GM23338 (cell line): ENCODE results near the gene TMTC2. TPM values are rescaled to one million over a fixed set of nuclear protein-coding genes. Genes with fewer than 3 reads are reported as not detected.

Experiments used
- ATAC-seq: fragments of 200-7000 bp; cut with Tn5 transposase; 3 replicates; pipeline ENCODE4 v1.9.1; 2020
- DNase-seq: peaks from one replicate; pipeline ENCODE4 v3.0.0-alpha.2; 2015; ENCODE audit warnings: low spot score
- H2AFZ ChIP-seq: fragments of 200-600 bp; sonication (generic); 2 replicates; pipeline ENCODE4 v1.8.0; 2016; ENCODE audit warnings: antibody characterized with exemption, mild to moderate bottlenecking, moderate library complexity
- H3F3A ChIP-seq: fragments of 200-600 bp; sonication (generic); replicated peaks from 2 replicates; pipeline ENCODE4 v1.8.0; 2017; ENCODE audit warnings: antibody characterized with exemption, mixed run types, low read depth
- H3K27ac ChIP-seq: fragments of 200-600 bp; sonication (generic); 2 replicates; pipeline ENCODE4 v1.6.1; 2016; ENCODE audit warnings: low read depth
- H3K27me3 ChIP-seq: fragments of 200-600 bp; sonication (generic); 2 replicates; pipeline ENCODE4 v1.8.0; 2016; ENCODE audit warnings: mild to moderate bottlenecking, mixed run types, moderate library complexity; ENCODE audit not compliant: insufficient read depth
- H3K36me3 ChIP-seq: fragments of 200-600 bp; sonication (generic); 2 replicates; pipeline ENCODE4 v1.8.0; 2016; ENCODE audit warnings: mild to moderate bottlenecking; ENCODE audit not compliant: insufficient read depth
- H3K4me1 ChIP-seq: fragments of 200-600 bp; sonication (generic); 2 replicates; pipeline ENCODE4 v1.8.0; 2016; ENCODE audit warnings: mild to moderate bottlenecking, moderate library complexity; ENCODE audit not compliant: insufficient read depth
- H3K4me2 ChIP-seq: fragments of 200-600 bp; sonication (generic); 2 replicates; pipeline ENCODE4 v1.7.1; 2017; ENCODE audit warnings: mixed run types
- H3K4me3 ChIP-seq: fragments of 200-600 bp; sonication (generic); 2 replicates; pipeline ENCODE4 v1.6.1; 2016; ENCODE audit warnings: mixed run types
- H3K79me2 ChIP-seq: fragments of 200-600 bp; sonication (generic); replicated peaks from 2 replicates; pipeline ENCODE4 v1.8.0; 2017; ENCODE audit warnings: mild to moderate bottlenecking; ENCODE audit not compliant: insufficient read depth
- H3K9me2 ChIP-seq: fragments of 200-600 bp; sonication (generic); 2 replicates; pipeline ENCODE4 v1.8.0; 2017; ENCODE audit not compliant: insufficient read depth
- H4K20me1 ChIP-seq: fragments of 200-600 bp; sonication (generic); replicated peaks from 2 replicates; pipeline ENCODE4 v1.8.0; 2017; ENCODE audit warnings: mild to moderate bottlenecking; ENCODE audit not compliant: insufficient read depth
- H3K27ac Mint-ChIP-seq: 2 replicates; pipeline ENCODE4 v1.8.0; 2020; ENCODE audit warnings: inconsistent platforms, mild to moderate bottlenecking, moderate library complexity, mixed read lengths
- H3K27me3 Mint-ChIP-seq: 3 replicates; pipeline ENCODE4 v1.8.0; 2022; ENCODE audit warnings: low read depth, mild to moderate bottlenecking, moderate library complexity, mixed read lengths, inconsistent platforms; ENCODE audit not compliant: insufficient read depth, poor library complexity
- H3K36me3 Mint-ChIP-seq: 3 replicates; pipeline ENCODE4 v1.8.0; 2021; ENCODE audit warnings: low read depth, mild to moderate bottlenecking, inconsistent platforms, moderate library complexity, mixed read lengths
- H3K4me1 Mint-ChIP-seq: 3 replicates; pipeline ENCODE4 v1.8.0; 2020; ENCODE audit warnings: mild to moderate bottlenecking, inconsistent platforms, mixed read lengths
- H3K4me3 Mint-ChIP-seq: 3 replicates; pipeline ENCODE4 v1.8.0; 2021; ENCODE audit warnings: moderate library complexity, mild to moderate bottlenecking, inconsistent platforms, mixed read lengths
- H3K9me3 Mint-ChIP-seq: 3 replicates; pipeline ENCODE4 v1.8.0; 2020; ENCODE audit warnings: moderate library complexity, mild to moderate bottlenecking, inconsistent platforms, mixed read lengths
- CREB1 ChIP-seq: fragments of 250-450 bp; sonication (Bioruptor Pico); IDR thresholded peaks from 2 replicates; pipeline ENCODE4 v1.5.0; 2020; ENCODE audit warnings: low read depth, mild to moderate bottlenecking, moderate library complexity
- EZH2 ChIP-seq: fragments of 200-600 bp; sonication (generic); IDR thresholded peaks from one replicate; pipeline ENCODE4 v1.8.0; 2017; ENCODE audit warnings: antibody characterized with exemption, mild to moderate bottlenecking, low read depth; ENCODE audit not compliant: unreplicated experiment
- EZH2phosphoT487 ChIP-seq: fragments of 200-600 bp; sonication (generic); IDR thresholded peaks from one replicate; pipeline ENCODE4 v1.8.1; 2018; ENCODE audit warnings: antibody characterized with exemption; ENCODE audit not compliant: unreplicated experiment
- JUNB ChIP-seq: IDR thresholded peaks from one replicate; pipeline ENCODE4 v1.6.1; 2016; ENCODE audit warnings: antibody characterized with exemption; ENCODE audit not compliant: unreplicated experiment
- NANOG ChIP-seq: IDR thresholded peaks from 2 replicates; pipeline ENCODE4 v1.6.1; 2016; ENCODE audit warnings: antibody characterized with exemption, borderline replicate concordance
- POLR2AphosphoS5 ChIP-seq: IDR thresholded peaks from 2 replicates; pipeline ENCODE4 v1.6.1; 2016; ENCODE audit warnings: antibody characterized with exemption, low read depth
- STAT1 ChIP-seq: IDR thresholded peaks from one replicate; pipeline ENCODE4 v1.6.1; 2016; ENCODE audit warnings: antibody characterized with exemption; ENCODE audit not compliant: unreplicated experiment
- ZNF114 ChIP-seq: fragments of 250-450 bp; sonication (Bioruptor Pico); IDR thresholded peaks from 2 replicates; pipeline ENCODE4 v1.5.0; 2020; ENCODE audit warnings: mild to moderate bottlenecking, moderate library complexity
- ZNF331 ChIP-seq: fragments of 250-450 bp; sonication (Bioruptor Pico); IDR thresholded peaks from 2 replicates; pipeline ENCODE4 v1.5.0; 2020; ENCODE audit warnings: low read depth, mild to moderate bottlenecking, moderate library complexity
- polyA plus RNA-seq: library from polyadenylated mRNA; unstranded; fragments of >200 nt; fragmentation: Nextera tagmentation; extraction: Ambion mirVana; gene quantifications from 2 replicates; pipeline ENCODE4 v1.2.1, GENCODE V29; 2016
- total RNA-seq: library from RNA; depleted of rRNA; stranded (reverse); fragments of >200 nt; shearing (Covaris generic); gene quantifications from 2 replicates; pipeline ENCODE4 v1.2.3, GENCODE V29; 2014
- TF ChIP-seq, protein P1 (sequence below): fragments of 250-450 bp; sonication (Bioruptor Pico); IDR thresholded peaks from 2 replicates; pipeline ENCODE4 v1.5.0; 2020; ENCODE audit warnings: mild to moderate bottlenecking, moderate library complexity
- TF ChIP-seq, protein P2 (sequence below): IDR thresholded peaks from 2 replicates; pipeline ENCODE4 v1.6.1; 2016; ENCODE audit warnings: antibody characterized with exemption
- TF ChIP-seq, protein P3 (sequence below): IDR thresholded peaks from one replicate; pipeline ENCODE4 v1.6.1; 2018; ENCODE audit warnings: antibody characterized with exemption; ENCODE audit not compliant: unreplicated experiment
- TF ChIP-seq, protein P4 (sequence below), 2 experiments: fragments of 200-600 bp in 1 of 2; sonication (generic) in 1 of 2; conservative IDR thresholded peaks; 2 replicates each; pipeline versions ENCODE4 v1.5.1 to v1.6.1; 2016 to 2017; ENCODE audit warnings: antibody characterized with exemption in 2 of 2, low read depth in 2 of 2, mild to moderate bottlenecking in 2 of 2, moderate library complexity in 1 of 2

TMTC2 gene
- total and polyA plus RNA-seq, 2 experiments from 2014 or later, result 0.57 to 6.5 TPM

DNA sequence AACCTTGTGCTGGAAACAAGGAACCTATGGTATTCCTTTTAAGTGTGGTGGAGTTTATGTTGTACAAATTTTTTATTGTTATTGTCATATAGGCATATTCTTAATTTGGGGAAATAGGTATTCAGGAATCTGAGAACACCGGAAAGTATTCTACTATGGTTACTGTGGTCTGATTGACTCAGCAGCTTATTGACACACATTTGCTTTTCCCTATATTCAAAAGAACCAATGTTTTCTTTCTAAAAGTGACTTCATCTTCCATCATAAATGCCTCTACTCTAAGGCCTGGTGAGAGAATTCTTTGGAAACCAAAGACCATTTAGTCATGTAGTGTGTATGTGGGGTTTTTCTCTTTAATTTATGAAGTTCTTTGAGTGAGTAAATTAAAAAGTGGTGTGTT lies 474.8 kb downstream of the TMTC2 start:
- TF ChIP-seq, protein P1, sequence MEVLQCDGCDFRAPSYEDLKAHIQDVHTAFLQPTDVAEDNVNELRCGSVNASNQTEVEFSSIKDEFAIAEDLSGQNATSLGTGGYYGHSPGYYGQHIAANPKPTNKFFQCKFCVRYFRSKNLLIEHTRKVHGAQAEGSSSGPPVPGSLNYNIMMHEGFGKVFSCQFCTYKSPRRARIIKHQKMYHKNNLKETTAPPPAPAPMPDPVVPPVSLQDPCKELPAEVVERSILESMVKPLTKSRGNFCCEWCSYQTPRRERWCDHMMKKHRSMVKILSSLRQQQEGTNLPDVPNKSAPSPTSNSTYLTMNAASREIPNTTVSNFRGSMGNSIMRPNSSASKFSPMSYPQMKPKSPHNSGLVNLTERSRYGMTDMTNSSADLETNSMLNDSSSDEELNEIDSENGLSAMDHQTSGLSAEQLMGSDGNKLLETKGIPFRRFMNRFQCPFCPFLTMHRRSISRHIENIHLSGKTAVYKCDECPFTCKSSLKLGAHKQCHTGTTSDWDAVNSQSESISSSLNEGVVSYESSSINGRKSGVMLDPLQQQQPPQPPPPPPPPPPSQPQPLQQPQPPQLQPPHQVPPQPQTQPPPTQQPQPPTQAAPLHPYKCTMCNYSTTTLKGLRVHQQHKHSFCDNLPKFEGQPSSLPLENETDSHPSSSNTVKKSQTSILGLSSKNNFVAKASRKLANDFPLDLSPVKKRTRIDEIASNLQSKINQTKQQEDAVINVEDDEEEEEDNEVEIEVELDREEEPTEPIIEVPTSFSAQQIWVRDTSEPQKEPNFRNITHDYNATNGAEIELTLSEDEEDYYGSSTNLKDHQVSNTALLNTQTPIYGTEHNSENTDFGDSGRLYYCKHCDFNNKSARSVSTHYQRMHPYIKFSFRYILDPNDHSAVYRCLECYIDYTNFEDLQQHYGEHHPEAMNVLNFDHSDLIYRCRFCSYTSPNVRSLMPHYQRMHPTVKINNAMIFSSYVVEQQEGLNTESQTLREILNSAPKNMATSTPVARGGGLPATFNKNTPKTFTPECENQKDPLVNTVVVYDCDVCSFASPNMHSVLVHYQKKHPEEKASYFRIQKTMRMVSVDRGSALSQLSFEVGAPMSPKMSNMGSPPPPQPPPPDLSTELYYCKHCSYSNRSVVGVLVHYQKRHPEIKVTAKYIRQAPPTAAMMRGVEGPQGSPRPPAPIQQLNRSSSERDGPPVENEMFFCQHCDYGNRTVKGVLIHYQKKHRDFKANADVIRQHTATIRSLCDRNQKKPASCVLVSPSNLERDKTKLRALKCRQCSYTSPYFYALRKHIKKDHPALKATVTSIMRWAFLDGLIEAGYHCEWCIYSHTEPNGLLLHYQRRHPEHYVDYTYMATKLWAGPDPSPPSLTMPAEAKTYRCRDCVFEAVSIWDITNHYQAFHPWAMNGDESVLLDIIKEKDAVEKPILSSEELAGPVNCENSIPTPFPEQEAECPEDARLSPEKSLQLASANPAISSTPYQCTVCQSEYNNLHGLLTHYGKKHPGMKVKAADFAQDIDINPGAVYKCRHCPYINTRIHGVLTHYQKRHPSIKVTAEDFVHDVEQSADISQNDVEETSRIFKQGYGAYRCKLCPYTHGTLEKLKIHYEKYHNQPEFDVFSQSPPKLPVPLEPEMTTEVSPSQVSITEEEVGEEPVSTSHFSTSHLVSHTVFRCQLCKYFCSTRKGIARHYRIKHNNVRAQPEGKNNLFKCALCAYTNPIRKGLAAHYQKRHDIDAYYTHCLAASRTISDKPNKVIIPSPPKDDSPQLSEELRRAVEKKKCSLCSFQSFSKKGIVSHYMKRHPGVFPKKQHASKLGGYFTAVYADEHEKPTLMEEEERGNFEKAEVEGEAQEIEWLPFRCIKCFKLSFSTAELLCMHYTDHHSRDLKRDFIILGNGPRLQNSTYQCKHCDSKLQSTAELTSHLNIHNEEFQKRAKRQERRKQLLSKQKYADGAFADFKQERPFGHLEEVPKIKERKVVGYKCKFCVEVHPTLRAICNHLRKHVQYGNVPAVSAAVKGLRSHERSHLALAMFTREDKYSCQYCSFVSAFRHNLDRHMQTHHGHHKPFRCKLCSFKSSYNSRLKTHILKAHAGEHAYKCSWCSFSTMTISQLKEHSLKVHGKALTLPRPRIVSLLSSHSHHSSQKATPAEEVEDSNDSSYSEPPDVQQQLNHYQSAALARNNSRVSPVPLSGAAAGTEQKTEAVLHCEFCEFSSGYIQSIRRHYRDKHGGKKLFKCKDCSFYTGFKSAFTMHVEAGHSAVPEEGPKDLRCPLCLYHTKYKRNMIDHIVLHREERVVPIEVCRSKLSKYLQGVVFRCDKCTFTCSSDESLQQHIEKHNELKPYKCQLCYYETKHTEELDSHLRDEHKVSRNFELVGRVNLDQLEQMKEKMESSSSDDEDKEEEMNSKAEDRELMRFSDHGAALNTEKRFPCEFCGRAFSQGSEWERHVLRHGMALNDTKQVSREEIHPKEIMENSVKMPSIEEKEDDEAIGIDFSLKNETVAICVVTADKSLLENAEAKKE (CRISPR knock-in tag), result no peak
- TF ChIP-seq CREB1 (CRISPR knock-in tag) (no peak), JUNB (no peak), NANOG (no peak), EZH2 (no peak), STAT1 (no peak), POLR2AphosphoS5 (no peak), EZH2phosphoT487 (no peak), ZNF331 (no peak), ZNF114 (CRISPR knock-in tag) (no peak)
- TF ChIP-seq, protein P2, sequence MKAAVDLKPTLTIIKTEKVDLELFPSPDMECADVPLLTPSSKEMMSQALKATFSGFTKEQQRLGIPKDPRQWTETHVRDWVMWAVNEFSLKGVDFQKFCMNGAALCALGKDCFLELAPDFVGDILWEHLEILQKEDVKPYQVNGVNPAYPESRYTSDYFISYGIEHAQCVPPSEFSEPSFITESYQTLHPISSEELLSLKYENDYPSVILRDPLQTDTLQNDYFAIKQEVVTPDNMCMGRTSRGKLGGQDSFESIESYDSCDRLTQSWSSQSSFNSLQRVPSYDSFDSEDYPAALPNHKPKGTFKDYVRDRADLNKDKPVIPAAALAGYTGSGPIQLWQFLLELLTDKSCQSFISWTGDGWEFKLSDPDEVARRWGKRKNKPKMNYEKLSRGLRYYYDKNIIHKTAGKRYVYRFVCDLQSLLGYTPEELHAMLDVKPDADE, result no peak
- TF ChIP-seq, protein P3, sequence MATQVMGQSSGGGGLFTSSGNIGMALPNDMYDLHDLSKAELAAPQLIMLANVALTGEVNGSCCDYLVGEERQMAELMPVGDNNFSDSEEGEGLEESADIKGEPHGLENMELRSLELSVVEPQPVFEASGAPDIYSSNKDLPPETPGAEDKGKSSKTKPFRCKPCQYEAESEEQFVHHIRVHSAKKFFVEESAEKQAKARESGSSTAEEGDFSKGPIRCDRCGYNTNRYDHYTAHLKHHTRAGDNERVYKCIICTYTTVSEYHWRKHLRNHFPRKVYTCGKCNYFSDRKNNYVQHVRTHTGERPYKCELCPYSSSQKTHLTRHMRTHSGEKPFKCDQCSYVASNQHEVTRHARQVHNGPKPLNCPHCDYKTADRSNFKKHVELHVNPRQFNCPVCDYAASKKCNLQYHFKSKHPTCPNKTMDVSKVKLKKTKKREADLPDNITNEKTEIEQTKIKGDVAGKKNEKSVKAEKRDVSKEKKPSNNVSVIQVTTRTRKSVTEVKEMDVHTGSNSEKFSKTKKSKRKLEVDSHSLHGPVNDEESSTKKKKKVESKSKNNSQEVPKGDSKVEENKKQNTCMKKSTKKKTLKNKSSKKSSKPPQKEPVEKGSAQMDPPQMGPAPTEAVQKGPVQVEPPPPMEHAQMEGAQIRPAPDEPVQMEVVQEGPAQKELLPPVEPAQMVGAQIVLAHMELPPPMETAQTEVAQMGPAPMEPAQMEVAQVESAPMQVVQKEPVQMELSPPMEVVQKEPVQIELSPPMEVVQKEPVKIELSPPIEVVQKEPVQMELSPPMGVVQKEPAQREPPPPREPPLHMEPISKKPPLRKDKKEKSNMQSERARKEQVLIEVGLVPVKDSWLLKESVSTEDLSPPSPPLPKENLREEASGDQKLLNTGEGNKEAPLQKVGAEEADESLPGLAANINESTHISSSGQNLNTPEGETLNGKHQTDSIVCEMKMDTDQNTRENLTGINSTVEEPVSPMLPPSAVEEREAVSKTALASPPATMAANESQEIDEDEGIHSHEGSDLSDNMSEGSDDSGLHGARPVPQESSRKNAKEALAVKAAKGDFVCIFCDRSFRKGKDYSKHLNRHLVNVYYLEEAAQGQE, result no peak
- TF ChIP-seq, protein P4, sequence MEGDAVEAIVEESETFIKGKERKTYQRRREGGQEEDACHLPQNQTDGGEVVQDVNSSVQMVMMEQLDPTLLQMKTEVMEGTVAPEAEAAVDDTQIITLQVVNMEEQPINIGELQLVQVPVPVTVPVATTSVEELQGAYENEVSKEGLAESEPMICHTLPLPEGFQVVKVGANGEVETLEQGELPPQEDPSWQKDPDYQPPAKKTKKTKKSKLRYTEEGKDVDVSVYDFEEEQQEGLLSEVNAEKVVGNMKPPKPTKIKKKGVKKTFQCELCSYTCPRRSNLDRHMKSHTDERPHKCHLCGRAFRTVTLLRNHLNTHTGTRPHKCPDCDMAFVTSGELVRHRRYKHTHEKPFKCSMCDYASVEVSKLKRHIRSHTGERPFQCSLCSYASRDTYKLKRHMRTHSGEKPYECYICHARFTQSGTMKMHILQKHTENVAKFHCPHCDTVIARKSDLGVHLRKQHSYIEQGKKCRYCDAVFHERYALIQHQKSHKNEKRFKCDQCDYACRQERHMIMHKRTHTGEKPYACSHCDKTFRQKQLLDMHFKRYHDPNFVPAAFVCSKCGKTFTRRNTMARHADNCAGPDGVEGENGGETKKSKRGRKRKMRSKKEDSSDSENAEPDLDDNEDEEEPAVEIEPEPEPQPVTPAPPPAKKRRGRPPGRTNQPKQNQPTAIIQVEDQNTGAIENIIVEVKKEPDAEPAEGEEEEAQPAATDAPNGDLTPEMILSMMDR (conservative IDR thresholded peaks at IDR 0.05; ENCODE audit: low read depth in 2 of 2), result no peak
- Histone ChIP-seq H3K4me1 (no peaks in the 10 kb centered on the region), H4K20me1 (no peaks in the 10 kb centered on the region), H3K4me3 (no peak overlapping the region), H3K4me2 (no peak overlapping the region), H3K9me2 (no peaks in the 10 kb centered on the region), H3K27me3 (no peaks in the 10 kb centered on the region), H3K36me3 (no peaks in the 10 kb centered on the region), H3K79me2 (no peaks in the 10 kb centered on the region), H2AFZ (no peak overlapping the region), H3K27ac (no peak overlapping the region), H3F3A (no peaks in the 10 kb centered on the region)
- Mint-ChIP-seq H3K4me1 (no peaks in the 10 kb centered on the region), H3K4me3 (no peak overlapping the region), H3K36me3 (no peaks in the 10 kb centered on the region), H3K27ac (no peak overlapping the region), H3K27me3 (no peaks in the 10 kb centered on the region), H3K9me3 (no peaks in the 10 kb centered on the region)
- DNase-seq (no peak), ATAC-seq (no peak)
